Rectal smooth muscle tissue (tissue), 1 donor: ENCODE data around the gene UFSP2.
"Not testable (repeated sequence)": the region's sequence is repeated elsewhere in the genome, so short reads cannot be mapped to it uniquely, and the experiment has no call there.

ENCODE experiments used
- H3K27ac ChIP-seq: one replicate; pipeline ENCODE4 v1.7.0; 2013; ENCODE audit warnings: low read depth, low read length, inconsistent platforms
- H3K27me3 ChIP-seq: one replicate; pipeline ENCODE4 v1.7.0; 2013; ENCODE audit warnings: low read length; ENCODE audit not compliant: control insufficient read depth, insufficient read depth
- H3K36me3 ChIP-seq: one replicate; pipeline ENCODE4 v1.7.0; 2013; ENCODE audit warnings: low read length; ENCODE audit not compliant: control insufficient read depth, insufficient read depth
- H3K4me1 ChIP-seq: one replicate; pipeline ENCODE4 v1.7.0; 2013; ENCODE audit warnings: low read length; ENCODE audit not compliant: control insufficient read depth, insufficient read depth
- H3K4me3 ChIP-seq: one replicate; pipeline ENCODE4 v1.7.0; 2013; ENCODE audit warnings: low read length
- H3K9ac ChIP-seq: one replicate; pipeline ENCODE4 v1.7.0; 2013; ENCODE audit warnings: low read length

Gene UFSP2

DNA sequence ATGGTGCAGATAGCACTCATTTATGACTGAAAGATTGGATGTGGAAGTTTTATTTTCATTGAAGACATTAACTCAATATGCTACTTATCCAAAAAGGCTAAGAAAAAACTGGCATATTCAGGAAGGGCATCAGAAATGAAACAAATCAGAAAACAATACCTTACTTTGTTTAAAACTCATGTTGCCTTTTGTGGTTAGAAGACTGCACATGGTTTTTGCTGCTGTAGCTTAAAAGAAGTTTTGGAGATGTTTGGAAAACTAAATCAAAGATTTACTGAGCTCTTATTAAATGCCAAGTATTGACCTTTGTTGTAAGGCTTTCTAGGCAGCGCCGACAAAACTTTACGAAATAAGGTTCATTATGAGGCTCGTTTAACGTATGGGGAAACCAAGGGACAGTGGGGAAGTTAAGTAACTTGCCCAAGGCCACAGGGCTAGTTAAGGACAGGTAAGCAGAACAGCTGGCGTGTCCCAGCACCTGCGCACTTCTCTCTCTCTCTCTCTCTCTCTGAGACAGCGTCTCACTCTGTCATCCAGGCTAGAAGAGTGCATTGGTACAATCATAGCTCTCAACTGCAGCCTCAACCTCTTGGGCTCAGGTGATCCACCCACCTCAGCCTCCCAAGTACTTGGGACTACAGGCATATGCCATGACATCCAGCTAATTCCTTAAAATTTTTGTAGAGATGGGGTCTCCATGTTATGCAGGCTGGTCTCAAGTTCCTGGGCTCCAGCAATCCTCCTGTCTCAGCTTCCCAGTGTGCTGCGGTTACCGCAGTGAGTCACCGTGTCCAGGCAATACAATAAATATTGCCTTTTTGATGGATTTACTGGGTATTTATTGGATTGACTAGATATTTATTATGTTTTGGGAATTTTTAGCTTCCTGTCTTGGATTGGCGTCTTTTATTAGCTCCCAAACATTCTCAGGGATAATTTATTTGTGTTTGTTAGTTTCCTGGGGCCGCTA lies 46.2 kb downstream of the UFSP2 start:
- Histone ChIP-seq H3K4me1 (no peaks in the 10 kb centered on the region), H3K27me3 (no peaks in the 10 kb centered on the region), H3K9ac (no peak overlapping the region), H3K36me3 (no peaks in the 10 kb centered on the region), H3K4me3 (no peak overlapping the region), H3K27ac (no peak overlapping the region)

DNA sequence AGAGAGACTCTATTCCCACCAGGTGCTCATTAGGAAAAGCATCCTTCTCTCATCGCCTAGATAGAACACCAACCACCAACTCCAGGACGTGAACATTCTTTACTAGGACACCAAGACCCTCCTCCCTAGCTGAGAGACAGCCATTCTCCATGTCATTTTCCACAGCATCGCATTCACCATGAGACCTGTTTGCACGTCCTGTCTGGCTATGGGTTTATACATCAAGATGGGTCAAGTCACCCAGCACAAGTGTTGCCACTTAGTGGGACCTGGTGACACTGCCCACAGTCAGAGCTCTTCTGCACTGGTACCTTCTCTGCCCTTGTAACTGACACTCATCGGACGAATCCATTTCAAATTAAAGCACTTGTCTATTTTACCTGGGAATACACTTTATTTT lies 47.5 kb downstream of the UFSP2 start:
- Histone ChIP-seq H3K36me3 (no peaks in the 10 kb centered on the region), H3K9ac (no peak overlapping the region), H3K4me3 (no peak overlapping the region), H3K27ac (no peak overlapping the region), H3K4me1 (no peaks in the 10 kb centered on the region), H3K27me3 (no peaks in the 10 kb centered on the region)

DNA sequence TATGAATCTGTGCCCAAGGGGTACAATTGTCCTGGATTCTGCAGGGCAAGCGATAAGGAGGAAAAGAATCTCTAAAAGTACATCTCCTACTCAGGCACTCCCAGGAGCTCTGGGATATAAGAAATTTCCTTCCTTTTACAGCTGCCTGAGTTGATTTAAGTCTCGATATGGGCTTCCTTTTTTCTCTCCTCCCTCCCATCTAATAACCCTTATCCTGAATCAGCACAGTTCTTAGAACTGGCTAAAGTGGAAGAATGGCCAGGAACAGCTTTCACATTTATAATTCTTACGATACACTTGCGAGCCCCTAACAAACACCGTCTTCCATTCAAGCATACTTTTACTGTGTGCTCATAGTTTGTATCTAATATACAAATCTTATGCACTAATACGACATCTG lies 51.2 kb downstream of the UFSP2 start:
- H3K4me1 ChIP-seq = no peaks in the 10 kb centered on the region
- no peak overlapping the region for H3K4me3 ChIP-seq
- H3K27ac ChIP-seq = no peak overlapping the region
- no peaks in the 10 kb centered on the region for H3K27me3 ChIP-seq
- no peak overlapping the region for H3K9ac ChIP-seq
- H3K36me3 ChIP-seq = peaks cover 4% of the 10 kb centered on the region

DNA sequence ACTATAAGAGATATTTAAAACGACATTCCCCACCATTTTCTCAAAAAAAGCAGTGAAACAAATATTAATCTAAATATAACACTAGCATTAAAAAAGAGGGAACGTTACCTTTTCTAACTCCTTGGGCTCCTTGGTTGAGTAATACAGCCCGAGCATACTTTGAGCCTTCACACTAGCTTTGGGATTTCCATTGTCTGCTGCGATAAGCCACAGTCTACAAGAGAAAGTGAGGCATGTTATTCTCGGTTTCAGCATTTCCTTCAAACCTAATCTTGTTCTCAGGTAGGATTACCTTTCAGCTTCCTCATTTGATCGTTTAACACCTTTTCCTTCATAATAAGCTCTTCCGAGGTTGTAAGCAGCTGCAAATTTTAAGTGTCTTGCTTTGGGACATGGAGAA lies 51.7 kb downstream of the UFSP2 start:
- Histone ChIP-seq H3K4me1 (no peaks in the 10 kb centered on the region), H3K27me3 (no peaks in the 10 kb centered on the region), H3K4me3 (no peak overlapping the region), H3K27ac (no peak overlapping the region), H3K36me3 (peaks cover 4% of the 10 kb centered on the region), H3K9ac (no peak overlapping the region)

DNA sequence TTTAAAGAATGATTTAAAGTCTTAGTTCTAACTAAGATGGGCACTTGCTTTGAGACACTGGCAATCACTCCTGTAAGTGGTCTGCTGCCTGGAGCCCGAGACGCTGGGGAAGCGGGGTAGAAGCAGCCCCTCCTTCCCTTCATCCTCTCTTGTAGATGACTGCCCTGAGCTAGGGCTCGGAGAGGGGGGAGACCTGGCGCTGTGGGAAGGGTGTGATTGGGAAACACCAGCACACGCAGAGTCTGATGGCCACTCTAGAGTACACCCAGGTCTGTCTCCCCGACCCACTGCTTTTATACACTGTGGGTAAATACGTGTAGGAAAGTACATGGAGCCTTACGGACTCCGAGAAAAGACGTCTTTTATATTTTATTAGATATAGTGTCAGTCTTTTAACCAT lies 54.1 kb downstream of the UFSP2 start:
- Histone ChIP-seq H3K4me1 (no peaks in the 10 kb centered on the region), H3K27me3 (no peaks in the 10 kb centered on the region), H3K27ac (no peak overlapping the region), H3K9ac (no peak overlapping the region), H3K36me3 (peaks cover 4% of the 10 kb centered on the region), H3K4me3 (no peak overlapping the region)

DNA sequence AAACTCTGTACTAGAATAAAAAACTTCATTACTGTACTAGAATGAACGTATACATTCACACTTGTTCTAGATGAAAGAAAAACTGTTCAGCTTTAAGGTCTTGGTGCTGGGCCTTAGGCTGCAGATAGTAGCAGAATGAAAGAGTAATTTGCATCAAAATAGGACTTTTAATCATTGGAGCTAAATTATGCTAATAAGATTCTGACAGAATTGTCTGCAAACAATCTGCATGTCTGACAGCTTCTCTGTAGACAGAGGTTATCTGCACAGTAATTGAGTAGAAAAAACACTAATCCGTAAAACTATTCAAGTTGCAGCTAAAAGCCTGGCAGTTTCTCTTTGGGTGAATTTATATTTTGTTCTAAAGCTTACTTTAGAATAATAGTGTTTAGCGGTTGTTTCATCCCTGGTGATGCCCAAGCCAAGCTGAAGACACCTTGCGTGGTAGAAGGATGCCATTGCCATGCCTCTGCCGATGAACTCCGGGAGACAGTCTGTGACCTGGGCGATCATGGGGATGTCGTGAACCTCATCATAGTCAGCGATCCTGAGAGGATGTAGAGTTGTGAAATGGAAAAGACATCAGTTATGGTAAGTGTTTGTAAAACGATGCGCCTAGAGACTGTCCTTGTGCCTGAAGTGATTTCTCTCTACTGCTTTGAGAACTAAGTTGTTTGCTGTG lies 55.4 kb downstream of the UFSP2 start:
- H3K9ac ChIP-seq = no peak overlapping the region
- H3K27ac ChIP-seq = no peak overlapping the region
- H3K36me3 ChIP-seq = peaks cover 4% of the 10 kb centered on the region
- no peaks in the 10 kb centered on the region for H3K27me3 ChIP-seq
- no peaks in the 10 kb centered on the region for H3K4me1 ChIP-seq
- H3K4me3 ChIP-seq = no peak overlapping the region

DNA sequence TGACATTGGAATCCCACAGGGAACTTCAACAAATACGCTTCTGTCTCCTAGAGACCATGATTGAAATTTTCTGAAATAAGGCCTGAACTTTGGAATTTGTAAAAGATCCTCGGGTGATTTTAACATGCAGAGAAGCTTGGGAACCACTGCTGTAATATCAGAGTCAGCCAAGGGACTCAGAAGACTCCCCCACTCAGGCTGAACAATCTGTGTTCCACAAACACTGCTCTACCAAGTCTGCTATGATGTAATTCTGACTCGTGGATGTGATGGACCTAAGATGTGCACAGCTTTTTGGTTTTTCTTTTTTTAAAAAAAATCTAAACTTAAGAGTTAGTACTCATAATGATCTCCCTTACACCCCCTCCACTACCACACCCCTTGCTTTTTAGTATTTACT lies 56.0 kb downstream of the UFSP2 start:
- Histone ChIP-seq H3K36me3 (peaks cover 4% of the 10 kb centered on the region), H3K4me1 (no peaks in the 10 kb centered on the region), H3K27me3 (no peaks in the 10 kb centered on the region), H3K4me3 (no peak overlapping the region), H3K9ac (no peak overlapping the region), H3K27ac (no peak overlapping the region)

DNA sequence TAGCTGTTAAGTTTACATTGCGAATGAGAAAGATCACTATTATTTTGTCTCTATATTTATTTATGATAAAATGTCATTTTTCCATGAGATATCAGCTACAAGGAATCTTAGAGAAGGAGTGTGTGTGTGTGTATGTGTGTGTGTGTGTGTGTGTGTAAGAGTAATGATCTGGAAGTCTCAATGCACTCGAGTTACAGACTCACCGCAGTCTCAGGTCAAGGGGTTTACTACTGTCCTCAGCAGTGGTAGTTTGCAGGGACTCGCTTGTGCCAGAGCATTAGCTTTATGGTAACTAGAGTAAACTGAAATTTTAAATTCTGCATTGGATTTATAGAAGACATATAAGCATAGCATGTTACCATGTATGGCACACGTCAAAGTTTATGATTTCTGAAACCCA lies 60.9 kb downstream of the UFSP2 start:
- H3K9ac ChIP-seq = no peak overlapping the region
- no peaks in the 10 kb centered on the region for H3K4me1 ChIP-seq
- H3K4me3 ChIP-seq = no peak overlapping the region
- no peak overlapping the region for H3K27ac ChIP-seq
- no peaks in the 10 kb centered on the region for H3K27me3 ChIP-seq
- no peaks in the 10 kb centered on the region for H3K36me3 ChIP-seq

DNA sequence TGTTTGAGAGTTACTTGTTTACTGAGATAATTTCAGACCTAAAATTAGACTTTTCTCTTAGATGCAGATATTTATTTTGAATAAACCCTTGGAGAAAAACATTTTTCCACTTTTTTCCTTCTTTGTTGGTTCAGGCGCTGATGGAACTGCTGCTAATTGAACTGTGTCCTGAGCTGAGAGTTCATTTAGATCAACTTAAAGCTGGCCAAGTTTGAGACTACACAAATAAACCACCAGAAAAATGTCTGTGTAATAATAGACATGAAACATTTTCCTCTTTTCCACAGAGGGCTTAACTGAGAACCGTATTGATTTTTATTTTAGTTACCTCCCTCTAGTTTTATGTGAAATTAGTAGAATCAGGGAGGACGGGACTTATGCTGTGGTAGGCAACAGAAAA lies 62.5 kb downstream of the UFSP2 start:
- Histone ChIP-seq H3K27ac (no peak overlapping the region), H3K4me3 (no peak overlapping the region), H3K9ac (no peak overlapping the region), H3K4me1 (no peaks in the 10 kb centered on the region), H3K36me3 (no peaks in the 10 kb centered on the region), H3K27me3 (no peaks in the 10 kb centered on the region)

DNA sequence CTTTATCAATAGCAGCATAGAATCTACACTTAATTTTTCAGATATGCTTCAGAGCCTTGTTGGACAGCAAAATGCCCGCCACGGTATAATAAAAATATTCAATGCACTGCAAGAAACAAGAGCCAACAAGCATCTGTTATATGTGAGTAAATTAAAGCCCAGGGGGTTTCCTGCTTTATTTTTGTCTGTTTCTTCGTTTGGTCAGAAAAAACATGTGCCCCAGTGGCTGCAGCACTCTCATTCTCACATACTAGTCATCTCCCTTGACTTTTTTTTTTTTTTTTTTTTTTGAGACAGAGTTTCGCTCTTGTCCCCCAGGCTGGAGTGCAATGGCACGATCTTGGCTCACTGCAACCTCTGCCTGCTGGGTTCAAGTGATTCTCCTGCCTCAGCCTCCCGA lies 63.2 kb downstream of the UFSP2 start:
- not testable (repeated sequence) for H3K4me3 ChIP-seq, H3K4me1 ChIP-seq, H3K27ac ChIP-seq, H3K27me3 ChIP-seq, H3K36me3 ChIP-seq, H3K9ac ChIP-seq

DNA sequence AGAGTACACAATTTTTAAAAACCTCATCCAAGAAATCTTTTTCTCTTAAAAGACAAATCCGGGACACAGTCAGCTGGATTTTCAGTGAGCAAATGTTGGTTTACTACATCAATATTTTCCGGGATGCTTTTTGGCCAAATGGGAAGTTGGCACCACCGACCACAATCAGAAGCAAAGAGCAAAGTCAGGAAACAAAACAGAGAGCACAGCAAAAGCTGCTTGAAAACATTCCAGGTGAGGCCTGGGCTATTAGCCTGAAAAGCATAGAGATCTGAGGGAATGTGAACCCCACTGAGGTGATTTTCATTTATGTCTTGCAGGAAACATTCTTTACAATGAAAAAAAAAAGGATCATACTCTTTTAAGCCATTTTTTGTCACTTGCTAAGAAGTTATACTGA lies 63.9 kb downstream of the UFSP2 start:
- Histone ChIP-seq H3K4me3 (no peak overlapping the region), H3K4me1 (no peaks in the 10 kb centered on the region), H3K27ac (no peak overlapping the region), H3K27me3 (no peaks in the 10 kb centered on the region), H3K36me3 (no peaks in the 10 kb centered on the region), H3K9ac (no peak overlapping the region)

DNA sequence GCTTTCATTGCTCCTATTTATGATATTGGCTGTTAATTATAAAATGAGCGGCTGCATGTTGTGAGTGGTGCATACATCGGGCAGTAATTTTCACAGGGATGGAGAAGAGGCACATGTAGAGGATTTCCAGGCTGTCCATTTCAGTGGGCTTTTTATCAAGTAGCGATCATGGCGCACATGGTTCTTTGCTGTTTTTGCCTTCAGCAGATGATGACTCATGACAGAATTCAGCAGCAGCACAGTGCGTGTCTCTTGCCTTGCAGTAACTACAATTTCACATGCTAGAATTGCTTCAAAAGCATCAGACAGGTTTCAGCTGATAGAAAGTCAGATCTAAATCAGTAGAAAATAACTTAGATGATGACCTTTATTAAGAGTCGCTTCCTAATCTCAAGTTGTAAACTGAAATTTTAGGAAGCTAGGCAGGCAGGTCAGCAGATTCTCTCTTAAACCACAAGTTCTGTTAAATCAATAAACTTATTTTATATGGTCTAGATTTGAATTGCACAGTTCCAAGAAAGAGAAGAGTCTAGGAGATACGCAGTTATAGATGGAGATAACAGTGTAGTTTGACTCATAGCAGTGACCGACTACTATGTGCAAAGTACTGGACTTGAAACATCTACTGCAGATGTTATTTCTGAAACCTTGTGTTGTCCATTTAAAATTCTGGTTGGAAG lies 65.9 kb downstream of the UFSP2 start:
- H3K4me3 ChIP-seq = no peak overlapping the region
- no peak overlapping the region for H3K9ac ChIP-seq
- H3K36me3 ChIP-seq = no peaks in the 10 kb centered on the region
- H3K27me3 ChIP-seq = no peaks in the 10 kb centered on the region
- no peaks in the 10 kb centered on the region for H3K4me1 ChIP-seq
- no peak overlapping the region for H3K27ac ChIP-seq
